ENCODE results near the gene RASSF8.

DNA sequence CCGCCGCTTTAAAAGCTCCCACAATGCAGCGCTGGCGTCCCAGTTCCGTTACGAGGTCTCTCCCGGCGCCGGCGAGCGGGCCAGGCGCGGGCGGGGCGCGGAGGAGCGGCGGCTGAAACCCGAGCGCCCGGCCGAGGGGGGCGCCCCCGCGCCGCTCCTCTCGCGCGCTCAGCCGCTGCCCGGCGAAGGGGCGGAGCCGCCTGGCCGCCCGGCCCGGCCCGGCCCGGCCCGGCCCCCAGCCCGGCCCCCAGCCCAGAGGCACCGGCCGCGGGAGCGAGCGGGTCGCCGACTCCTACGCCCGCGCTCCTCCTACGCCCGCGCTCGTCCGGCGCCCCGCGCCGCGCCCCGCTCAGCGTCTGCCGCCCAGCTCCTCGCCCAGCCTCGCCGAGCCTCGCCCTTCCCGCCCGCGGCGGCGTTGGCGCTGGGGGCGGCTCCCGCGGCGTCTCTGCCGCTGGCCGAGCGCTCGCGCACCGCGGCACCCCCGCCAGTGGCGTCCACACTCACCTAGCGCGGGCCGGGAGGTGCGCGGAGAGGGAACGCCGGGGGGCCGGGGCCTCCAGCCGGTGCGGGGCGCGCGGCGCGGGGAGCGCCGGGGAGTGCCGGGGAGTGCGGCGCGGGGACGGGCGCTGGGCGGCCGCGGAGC lies at the start of gene RASSF8:
- TF ChIP-seq, protein P1, sequence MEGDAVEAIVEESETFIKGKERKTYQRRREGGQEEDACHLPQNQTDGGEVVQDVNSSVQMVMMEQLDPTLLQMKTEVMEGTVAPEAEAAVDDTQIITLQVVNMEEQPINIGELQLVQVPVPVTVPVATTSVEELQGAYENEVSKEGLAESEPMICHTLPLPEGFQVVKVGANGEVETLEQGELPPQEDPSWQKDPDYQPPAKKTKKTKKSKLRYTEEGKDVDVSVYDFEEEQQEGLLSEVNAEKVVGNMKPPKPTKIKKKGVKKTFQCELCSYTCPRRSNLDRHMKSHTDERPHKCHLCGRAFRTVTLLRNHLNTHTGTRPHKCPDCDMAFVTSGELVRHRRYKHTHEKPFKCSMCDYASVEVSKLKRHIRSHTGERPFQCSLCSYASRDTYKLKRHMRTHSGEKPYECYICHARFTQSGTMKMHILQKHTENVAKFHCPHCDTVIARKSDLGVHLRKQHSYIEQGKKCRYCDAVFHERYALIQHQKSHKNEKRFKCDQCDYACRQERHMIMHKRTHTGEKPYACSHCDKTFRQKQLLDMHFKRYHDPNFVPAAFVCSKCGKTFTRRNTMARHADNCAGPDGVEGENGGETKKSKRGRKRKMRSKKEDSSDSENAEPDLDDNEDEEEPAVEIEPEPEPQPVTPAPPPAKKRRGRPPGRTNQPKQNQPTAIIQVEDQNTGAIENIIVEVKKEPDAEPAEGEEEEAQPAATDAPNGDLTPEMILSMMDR (conservative IDR thresholded peaks at IDR 0.05; ENCODE audit: low read length), result no peak
- no peak for TF ChIP-seq EZH2phosphoT487 (IDR thresholded peaks at IDR 0.05; ENCODE audit: borderline replicate concordance, low read depth, low read length)

All from OCI-LY7 (cell line).